HepG2 (cell line): ENCODE data around the gene SBNO2. TPM values are rescaled to one million over a fixed set of nuclear protein-coding genes. Genes with fewer than 3 reads are reported as not detected.

Experiments
- ERF ChIP-seq: IDR thresholded peaks from 2 replicates; pipeline ENCODE4 v1.6.1; 2018; ENCODE audit warnings: missing biosample characterization, missing genetic modification reagents
- HDAC2 ChIP-seq: sonication (generic); formaldehyde crosslinking; IDR thresholded peaks from 2 replicates; pipeline ENCODE4 v1.4.0; 2020; ENCODE audit warnings: missing genetic modification reagents
- HHEX ChIP-seq: IDR thresholded peaks from 2 replicates; pipeline ENCODE4 v1.6.1; 2016; ENCODE audit warnings: control low read depth
- HNRNPLL ChIP-seq: fragments of 200-400 bp; formaldehyde crosslinking; IDR thresholded peaks from 2 replicates; pipeline ENCODE4 v1.6.1; 2017; ENCODE audit warnings: mild to moderate bottlenecking, low read depth, low read length; ENCODE audit not compliant: poor library complexity, severe bottlenecking
- KLF12 ChIP-seq: sonication (generic); formaldehyde crosslinking; IDR thresholded peaks from 2 replicates; pipeline ENCODE4 v1.4.0; 2020; ENCODE audit warnings: missing genetic modification reagents, borderline replicate concordance
- MEIS1 ChIP-seq: sonication (generic); formaldehyde crosslinking; IDR thresholded peaks from 2 replicates; pipeline ENCODE4 v1.9.0; 2021; ENCODE audit warnings: mild to moderate bottlenecking, missing genetic modification reagents, moderate library complexity, borderline replicate concordance
- MIER2 ChIP-seq: IDR thresholded peaks from 2 replicates; pipeline ENCODE4 v1.6.1; 2016; ENCODE audit warnings: missing biosample characterization, missing genetic modification reagents
- NCOA1 ChIP-seq: sonication (generic); formaldehyde crosslinking; IDR thresholded peaks from 2 replicates; pipeline ENCODE4 v1.9.0; 2021; ENCODE audit warnings: missing genetic modification reagents
- NCOA2 ChIP-seq: sonication (generic); formaldehyde crosslinking; IDR thresholded peaks from 2 replicates; pipeline ENCODE4 v1.8.0; 2022; ENCODE audit warnings: inconsistent platforms
- NCOA5 ChIP-seq: sonication (generic); formaldehyde crosslinking; IDR thresholded peaks from 2 replicates; pipeline ENCODE4 v1.4.0; 2020; ENCODE audit warnings: missing genetic modification reagents
- NFATC3 ChIP-seq: sonication (generic); formaldehyde crosslinking; IDR thresholded peaks from 2 replicates; pipeline ENCODE4 v1.5.1; 2020; ENCODE audit warnings: mild to moderate bottlenecking, missing genetic modification reagents
- REST ChIP-seq, 2 experiments: IDR thresholded peaks; 2 replicates each; pipeline ENCODE4 v1.6.1; 2011 to 2012; ENCODE audit warnings: low read length in 2 of 2, borderline replicate concordance in 1 of 2, low read depth in 1 of 2, mild to moderate bottlenecking in 1 of 2, moderate library complexity in 1 of 2
- TAF15 ChIP-seq: fragments of 200-400 bp; formaldehyde crosslinking; IDR thresholded peaks from one replicate; pipeline ENCODE4 v1.6.1; 2018; ENCODE audit warnings: mild to moderate bottlenecking, low read depth, low read length; ENCODE audit not compliant: poor library complexity, severe bottlenecking
- TBP ChIP-seq: sonication (generic); formaldehyde crosslinking; IDR thresholded peaks from 2 replicates; pipeline ENCODE4 v1.5.0; 2020; ENCODE audit warnings: missing genetic modification reagents
- ZNF17 ChIP-seq: sonication (generic); formaldehyde crosslinking; IDR thresholded peaks from 2 replicates; pipeline ENCODE4 v1.5.0; 2020; ENCODE audit warnings: mild to moderate bottlenecking, missing genetic modification reagents
- ZNF720 ChIP-seq: sonication (generic); formaldehyde crosslinking; IDR thresholded peaks from 2 replicates; pipeline ENCODE4 v1.4.0; 2020; ENCODE audit warnings: missing genetic modification reagents
- ZNF776 ChIP-seq: sonication (generic); formaldehyde crosslinking; IDR thresholded peaks from 2 replicates; pipeline ENCODE4 v1.4.0; 2020; ENCODE audit warnings: mild to moderate bottlenecking, missing genetic modification reagents
- polyA plus RNA-seq, 8 experiments: library from polyadenylated mRNA; depleted of rRNA in 3 of 8; stranded (reverse) in 7 of 8; unstranded in 1 of 8; fragments of >200 nt; fragmentation: Illumina TruSeq in 4 of 8; extraction: Trizol in 4 of 8; gene quantifications; 2 replicates each; pipeline versions ENCODE4 v1.2.1 to v1.2.3, GENCODE V29; 2011 to 2016; ENCODE audit warnings: low read depth in 4 of 8, missing spikeins in 1 of 8, mixed read lengths in 1 of 8; ENCODE audit not compliant: insufficient read depth in 1 of 8
- total RNA-seq, 5 experiments: library from RNA; depleted of rRNA; stranded (reverse); fragments of >200 nt; fragmentation: Illumina TruSeq; extraction: Trizol; gene quantifications; 2 replicates each; pipeline ENCODE4 v1.2.3, GENCODE V29; 2016; ENCODE audit warnings: low read depth in 1 of 5
- TF ChIP-seq, protein P1 (sequence below): sonication (generic); formaldehyde crosslinking; IDR thresholded peaks from 2 replicates; pipeline ENCODE4 v1.5.1; 2020; ENCODE audit warnings: mild to moderate bottlenecking, moderate library complexity, missing genetic modification reagents
- TF ChIP-seq, protein P2 (sequence below): sonication (generic); formaldehyde crosslinking; IDR thresholded peaks from 2 replicates; pipeline ENCODE4 v1.4.0; 2020; ENCODE audit warnings: missing genetic modification reagents
- TF ChIP-seq, protein P3 (sequence below): sonication (generic); formaldehyde crosslinking; IDR thresholded peaks from 2 replicates; pipeline ENCODE4 v1.4.0; 2020; ENCODE audit warnings: missing genetic modification reagents

SBNO2 gene
- total and polyA plus RNA-seq, 2 of the 13 experiments (the other 11 are each of a cell fraction or from before 2014, with no cell fraction given) = 8.6 to 10.4 TPM

GRCh38 chr19:1113030-1113985 is 60.8 kb downstream of the SBNO2 start (continued):
- peak; percentile 79; the same call in 1 of the 2 replicates for TF ChIP-seq NCOA1 (CRISPR knock-in tag)
- peak; percentile 56 for TF ChIP-seq NCOA2 (CRISPR knock-in tag)
- no peak for TF ChIP-seq NCOA5 (CRISPR knock-in tag)
- TF ChIP-seq MEIS1 = peak; percentile 93; the same call in 1 of the 2 replicates
- TF ChIP-seq MIER2 (CRISPR knock-in tag) = peak; percentile 36; the same call in 1 of the 2 replicates
- TF ChIP-seq NFATC3 = no peak
- TF ChIP-seq, protein P1, sequence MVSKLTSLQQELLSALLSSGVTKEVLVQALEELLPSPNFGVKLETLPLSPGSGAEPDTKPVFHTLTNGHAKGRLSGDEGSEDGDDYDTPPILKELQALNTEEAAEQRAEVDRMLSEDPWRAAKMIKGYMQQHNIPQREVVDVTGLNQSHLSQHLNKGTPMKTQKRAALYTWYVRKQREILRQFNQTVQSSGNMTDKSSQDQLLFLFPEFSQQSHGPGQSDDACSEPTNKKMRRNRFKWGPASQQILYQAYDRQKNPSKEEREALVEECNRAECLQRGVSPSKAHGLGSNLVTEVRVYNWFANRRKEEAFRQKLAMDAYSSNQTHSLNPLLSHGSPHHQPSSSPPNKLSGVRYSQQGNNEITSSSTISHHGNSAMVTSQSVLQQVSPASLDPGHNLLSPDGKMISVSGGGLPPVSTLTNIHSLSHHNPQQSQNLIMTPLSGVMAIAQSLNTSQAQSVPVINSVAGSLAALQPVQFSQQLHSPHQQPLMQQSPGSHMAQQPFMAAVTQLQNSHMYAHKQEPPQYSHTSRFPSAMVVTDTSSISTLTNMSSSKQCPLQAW (CRISPR knock-in tag) = peak; percentile 85
- TF ChIP-seq ZNF17 (CRISPR knock-in tag) = no peak
- TF ChIP-seq ERF = peak; percentile 84
- TF ChIP-seq HNRNPLL = peak; percentile 51
- TF ChIP-seq, protein P2, sequence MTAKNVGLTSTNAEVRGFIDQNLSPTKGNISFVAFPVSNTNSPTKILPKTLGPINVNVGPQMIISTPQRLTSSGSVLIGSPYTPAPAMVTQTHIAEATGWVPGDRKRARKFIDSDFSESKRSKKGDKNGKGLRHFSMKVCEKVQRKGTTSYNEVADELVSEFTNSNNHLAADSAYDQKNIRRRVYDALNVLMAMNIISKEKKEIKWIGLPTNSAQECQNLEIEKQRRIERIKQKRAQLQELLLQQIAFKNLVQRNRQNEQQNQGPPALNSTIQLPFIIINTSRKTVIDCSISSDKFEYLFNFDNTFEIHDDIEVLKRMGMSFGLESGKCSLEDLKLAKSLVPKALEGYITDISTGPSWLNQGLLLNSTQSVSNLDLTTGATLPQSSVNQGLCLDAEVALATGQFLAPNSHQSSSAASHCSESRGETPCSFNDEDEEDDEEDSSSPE (CRISPR knock-in tag) = peak; percentile 44; the same call in 1 of the 2 replicates
- no peak for TF ChIP-seq ZNF720 (CRISPR knock-in tag)
- TF ChIP-seq KLF12 (CRISPR knock-in tag) = peak; percentile 57; the same call in 1 of the 2 replicates
- TF ChIP-seq TAF15 = no peak
- no peak for TF ChIP-seq ZNF776 (CRISPR knock-in tag)
- no peak for TF ChIP-seq TBP (CRISPR knock-in tag)
- TF ChIP-seq, protein P3, sequence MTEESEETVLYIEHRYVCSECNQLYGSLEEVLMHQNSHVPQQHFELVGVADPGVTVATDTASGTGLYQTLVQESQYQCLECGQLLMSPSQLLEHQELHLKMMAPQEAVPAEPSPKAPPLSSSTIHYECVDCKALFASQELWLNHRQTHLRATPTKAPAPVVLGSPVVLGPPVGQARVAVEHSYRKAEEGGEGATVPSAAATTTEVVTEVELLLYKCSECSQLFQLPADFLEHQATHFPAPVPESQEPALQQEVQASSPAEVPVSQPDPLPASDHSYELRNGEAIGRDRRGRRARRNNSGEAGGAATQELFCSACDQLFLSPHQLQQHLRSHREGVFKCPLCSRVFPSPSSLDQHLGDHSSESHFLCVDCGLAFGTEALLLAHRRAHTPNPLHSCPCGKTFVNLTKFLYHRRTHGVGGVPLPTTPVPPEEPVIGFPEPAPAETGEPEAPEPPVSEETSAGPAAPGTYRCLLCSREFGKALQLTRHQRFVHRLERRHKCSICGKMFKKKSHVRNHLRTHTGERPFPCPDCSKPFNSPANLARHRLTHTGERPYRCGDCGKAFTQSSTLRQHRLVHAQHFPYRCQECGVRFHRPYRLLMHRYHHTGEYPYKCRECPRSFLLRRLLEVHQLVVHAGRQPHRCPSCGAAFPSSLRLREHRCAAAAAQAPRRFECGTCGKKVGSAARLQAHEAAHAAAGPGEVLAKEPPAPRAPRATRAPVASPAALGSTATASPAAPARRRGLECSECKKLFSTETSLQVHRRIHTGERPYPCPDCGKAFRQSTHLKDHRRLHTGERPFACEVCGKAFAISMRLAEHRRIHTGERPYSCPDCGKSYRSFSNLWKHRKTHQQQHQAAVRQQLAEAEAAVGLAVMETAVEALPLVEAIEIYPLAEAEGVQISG (CRISPR knock-in tag) = peak; percentile 67
- no peak for TF ChIP-seq REST (IDR thresholded peaks at IDR 0.05; ENCODE audit: borderline replicate concordance in 1 of 2, low read depth in 1 of 2, low read length in 2 of 2)
- no peak for TF ChIP-seq HHEX (CRISPR knock-in tag)
- peak; percentile 57; the same call in 1 of the 2 replicates for TF ChIP-seq HDAC2 (CRISPR knock-in tag)
